K562 (cell line): ENCODE results near the gene NR0B2. TPM values are rescaled to one million over a fixed set of nuclear protein-coding genes. Genes with fewer than 3 reads are reported as not detected.
A peak's percentile ranks its signal among the peaks of the same experiment; 100 is the strongest.

Experiments used
- CREBBP ChIP-seq: IDR thresholded peaks from one replicate; pipeline ENCODE4 v1.6.1; 2012; ENCODE audit warnings: low read depth, mild to moderate bottlenecking, control low read depth, inconsistent platforms, low read length
- EGR1 ChIP-seq: fragments of 450-650 bp; conservative IDR thresholded peaks from 2 replicates; pipeline ENCODE4 v1.6.1; 2017; ENCODE audit warnings: mild to moderate bottlenecking
- FOS ChIP-seq: IDR thresholded peaks from 3 replicates; pipeline ENCODE4 v1.6.1; 2011; ENCODE audit not compliant: insufficient read length; ENCODE audit errors: extremely low read depth
- GABPA ChIP-seq: fragments of 200-800 bp; sonication (Bioruptor generic); conservative IDR thresholded peaks from 2 replicates; pipeline ENCODE4 v1.6.1; 2016; ENCODE audit warnings: low read depth, missing genetic modification characterization, missing compliant biosample characterization
- HNRNPUL1 ChIP-seq: fragments of 200-400 bp; formaldehyde crosslinking; IDR thresholded peaks from 2 replicates; pipeline ENCODE4 v1.6.1; 2017; ENCODE audit warnings: low read length
- JUNB ChIP-seq: fragments of 450-650 bp; formaldehyde crosslinking; conservative IDR thresholded peaks from 2 replicates; pipeline ENCODE4 v1.4.0; 2020; ENCODE audit warnings: mild to moderate bottlenecking
- NFE2 ChIP-seq: IDR thresholded peaks from 2 replicates; pipeline ENCODE4 v1.6.1; 2014; ENCODE audit warnings: antibody characterized with exemption, low read depth
- PTRF ChIP-seq: fragments of 450-650 bp; IDR thresholded peaks from 2 replicates; pipeline ENCODE4 v1.6.1; 2016; ENCODE audit warnings: mild to moderate bottlenecking, missing genetic modification characterization, missing compliant biosample characterization
- RFX5 ChIP-seq: IDR thresholded peaks from 2 replicates; pipeline ENCODE4 v1.6.1; 2011; ENCODE audit warnings: low read depth, mild to moderate bottlenecking, improper control_type of control experiment, low read length
- SAP30 ChIP-seq: fragments of 200-600 bp; sonication (generic); IDR thresholded peaks from 2 replicates; pipeline ENCODE4 v1.6.1; 2012; ENCODE audit warnings: borderline replicate concordance, low read depth, mild to moderate bottlenecking, moderate library complexity, low read length, control low read depth, inconsistent platforms; ENCODE audit not compliant: insufficient read depth, poor library complexity, severe bottlenecking
- SNRNP70 ChIP-seq: fragments of 200-400 bp; formaldehyde crosslinking; optimal IDR thresholded peaks from 2 replicates; pipeline ENCODE3; 2017; ENCODE audit warnings: low read depth, low read length
- ZKSCAN8 ChIP-seq: fragments of 200-800 bp; sonication (Bioruptor generic); IDR thresholded peaks from 2 replicates; pipeline ENCODE4 v1.6.1; 2016; ENCODE audit warnings: missing genetic modification characterization, missing compliant biosample characterization
- ZNF354B ChIP-seq: fragments of 250-450 bp; sonication (Bioruptor Pico); IDR thresholded peaks from 2 replicates; pipeline ENCODE4 v1.4.0; 2020
- ZNF778 ChIP-seq: fragments of 450-650 bp; formaldehyde crosslinking; IDR thresholded peaks from 2 replicates; pipeline ENCODE4 v1.4.0; 2020; ENCODE audit warnings: mild to moderate bottlenecking, moderate library complexity
- polyA plus RNA-seq, 8 experiments: library from polyadenylated mRNA; depleted of rRNA in 4 of 8; stranded (reverse) in 5 of 8; unstranded in 3 of 8; fragments of >200 nt; fragmentation: Nextera tagmentation in 2 of 8; fragmentation: Illumina TruSeq in 1 of 8; extraction: Ambion mirVana in 2 of 8; extraction: Trizol in 1 of 8; gene quantifications; 2 replicates each; pipeline versions ENCODE4 v1.2.1 to v1.2.3, GENCODE V29; 2011 to 2014; ENCODE audit warnings: inconsistent platforms in 1 of 8, missing spikeins in 1 of 8
- total RNA-seq, 7 experiments: library from RNA; depleted of rRNA in 6 of 7; stranded (reverse); fragments of >200 nt in 6 of 7; fragmentation: Illumina TruSeq in 2 of 7; extraction: Trizol in 2 of 7; gene quantifications; 2 replicates each; pipeline versions ENCODE4 v1.2.1 to v1.2.3, GENCODE V29; 2011 to 2021; ENCODE audit warnings: low replicate concordance in 1 of 7
- TF ChIP-seq, protein P1 (sequence below): fragments of 250-450 bp; sonication (Bioruptor Pico); IDR thresholded peaks from 2 replicates; pipeline ENCODE4 v1.4.0; 2020; ENCODE audit warnings: mild to moderate bottlenecking, moderate library complexity
- TF ChIP-seq, protein P2 (sequence below): sonication (generic); formaldehyde crosslinking; IDR thresholded peaks from 2 replicates; pipeline ENCODE4 v1.8.1; 2023; ENCODE audit warnings: mild to moderate bottlenecking, missing genetic modification reagents
- TF ChIP-seq, protein P3 (sequence below): sonication (generic); formaldehyde crosslinking; IDR thresholded peaks from 2 replicates; pipeline ENCODE4 v1.8.0; 2022; ENCODE audit warnings: missing genetic modification reagents, mild to moderate bottlenecking, borderline replicate concordance
- TF ChIP-seq, protein P4 (sequence below): fragments of 450-650 bp; IDR thresholded peaks from 2 replicates; pipeline ENCODE4 v1.6.1; 2018; ENCODE audit warnings: mild to moderate bottlenecking, low read depth; ENCODE audit not compliant: partially characterized antibody

The NR0B2 gene
- total and polyA plus RNA-seq, 9 of the 15 experiments (the other 6 are each of a cell fraction or from before 2014, with no cell fraction given): not detected

DNA sequence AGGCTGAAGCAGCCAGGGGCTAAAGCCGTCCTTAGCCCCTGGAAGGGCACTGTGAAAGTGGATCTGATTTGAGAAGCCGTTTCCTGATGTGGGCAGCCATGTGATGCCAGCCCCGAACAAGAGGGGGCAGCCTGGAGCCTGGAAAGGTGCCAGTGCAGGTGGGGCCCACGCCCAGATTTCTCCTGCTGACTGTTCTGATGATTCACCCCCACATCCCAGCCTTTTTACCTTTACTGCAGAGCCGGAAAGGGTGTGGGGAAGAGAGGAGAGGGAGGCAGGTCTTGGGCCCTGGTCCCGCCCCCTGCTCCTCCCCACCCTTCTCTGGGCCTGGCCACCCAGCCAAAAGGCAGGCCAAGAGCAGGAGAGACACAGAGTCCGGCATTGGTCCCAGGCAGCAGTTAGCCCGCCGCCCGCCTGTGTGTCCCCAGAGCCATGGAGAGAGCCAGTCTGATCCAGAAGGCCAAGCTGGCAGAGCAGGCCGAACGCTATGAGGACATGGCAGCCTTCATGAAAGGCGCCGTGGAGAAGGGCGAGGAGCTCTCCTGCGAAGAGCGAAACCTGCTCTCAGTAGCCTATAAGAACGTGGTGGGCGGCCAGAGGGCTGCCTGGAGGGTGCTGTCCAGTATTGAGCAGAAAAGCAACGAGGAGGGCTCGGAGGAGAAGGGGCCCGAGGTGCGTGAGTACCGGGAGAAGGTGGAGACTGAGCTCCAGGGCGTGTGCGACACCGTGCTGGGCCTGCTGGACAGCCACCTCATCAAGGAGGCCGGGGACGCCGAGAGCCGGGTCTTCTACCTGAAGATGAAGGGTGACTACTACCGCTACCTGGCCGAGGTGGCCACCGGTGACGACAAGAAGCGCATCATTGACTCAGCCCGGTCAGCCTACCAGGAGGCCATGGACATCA is 50.7 kb downstream of the NR0B2 start, which contains the start of gene SFN (continued):
- TF ChIP-seq, protein P1, sequence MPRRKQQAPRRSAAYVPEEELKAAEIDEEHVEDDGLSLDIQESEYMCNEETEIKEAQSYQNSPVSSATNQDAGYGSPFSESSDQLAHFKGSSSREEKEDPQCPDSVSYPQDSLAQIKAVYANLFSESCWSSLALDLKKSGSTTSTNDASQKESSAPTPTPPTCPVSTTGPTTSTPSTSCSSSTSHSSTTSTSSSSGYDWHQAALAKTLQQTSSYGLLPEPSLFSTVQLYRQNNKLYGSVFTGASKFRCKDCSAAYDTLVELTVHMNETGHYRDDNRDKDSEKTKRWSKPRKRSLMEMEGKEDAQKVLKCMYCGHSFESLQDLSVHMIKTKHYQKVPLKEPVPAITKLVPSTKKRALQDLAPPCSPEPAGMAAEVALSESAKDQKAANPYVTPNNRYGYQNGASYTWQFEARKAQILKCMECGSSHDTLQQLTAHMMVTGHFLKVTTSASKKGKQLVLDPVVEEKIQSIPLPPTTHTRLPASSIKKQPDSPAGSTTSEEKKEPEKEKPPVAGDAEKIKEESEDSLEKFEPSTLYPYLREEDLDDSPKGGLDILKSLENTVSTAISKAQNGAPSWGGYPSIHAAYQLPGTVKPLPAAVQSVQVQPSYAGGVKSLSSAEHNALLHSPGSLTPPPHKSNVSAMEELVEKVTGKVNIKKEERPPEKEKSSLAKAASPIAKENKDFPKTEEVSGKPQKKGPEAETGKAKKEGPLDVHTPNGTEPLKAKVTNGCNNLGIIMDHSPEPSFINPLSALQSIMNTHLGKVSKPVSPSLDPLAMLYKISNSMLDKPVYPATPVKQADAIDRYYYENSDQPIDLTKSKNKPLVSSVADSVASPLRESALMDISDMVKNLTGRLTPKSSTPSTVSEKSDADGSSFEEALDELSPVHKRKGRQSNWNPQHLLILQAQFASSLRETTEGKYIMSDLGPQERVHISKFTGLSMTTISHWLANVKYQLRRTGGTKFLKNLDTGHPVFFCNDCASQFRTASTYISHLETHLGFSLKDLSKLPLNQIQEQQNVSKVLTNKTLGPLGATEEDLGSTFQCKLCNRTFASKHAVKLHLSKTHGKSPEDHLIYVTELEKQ (CRISPR knock-in tag): no peak
- TF ChIP-seq ZNF354B (no peak), SNRNP70 (no peak), NFE2 (peak; percentile 66), ZKSCAN8 (CRISPR knock-in tag) (no peak), PTRF (tag) (no peak), FOS (peak; percentile 35), SAP30 (no peak), CREBBP (no peak), RFX5 (no peak), HNRNPUL1 (no peak), JUNB (CRISPR knock-in tag) (no peak), EGR1 (peak; percentile 57; the same call in 1 of the 2 replicates), GABPA (no peak), ZNF778 (CRISPR knock-in tag) (no peak)
- TF ChIP-seq, protein P2, sequence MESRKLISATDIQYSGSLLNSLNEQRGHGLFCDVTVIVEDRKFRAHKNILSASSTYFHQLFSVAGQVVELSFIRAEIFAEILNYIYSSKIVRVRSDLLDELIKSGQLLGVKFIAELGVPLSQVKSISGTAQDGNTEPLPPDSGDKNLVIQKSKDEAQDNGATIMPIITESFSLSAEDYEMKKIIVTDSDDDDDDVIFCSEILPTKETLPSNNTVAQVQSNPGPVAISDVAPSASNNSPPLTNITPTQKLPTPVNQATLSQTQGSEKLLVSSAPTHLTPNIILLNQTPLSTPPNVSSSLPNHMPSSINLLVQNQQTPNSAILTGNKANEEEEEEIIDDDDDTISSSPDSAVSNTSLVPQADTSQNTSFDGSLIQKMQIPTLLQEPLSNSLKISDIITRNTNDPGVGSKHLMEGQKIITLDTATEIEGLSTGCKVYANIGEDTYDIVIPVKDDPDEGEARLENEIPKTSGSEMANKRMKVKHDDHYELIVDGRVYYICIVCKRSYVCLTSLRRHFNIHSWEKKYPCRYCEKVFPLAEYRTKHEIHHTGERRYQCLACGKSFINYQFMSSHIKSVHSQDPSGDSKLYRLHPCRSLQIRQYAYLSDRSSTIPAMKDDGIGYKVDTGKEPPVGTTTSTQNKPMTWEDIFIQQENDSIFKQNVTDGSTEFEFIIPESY: peak; percentile 22; the same call in 1 of the 2 replicates
- TF ChIP-seq, protein P3, sequence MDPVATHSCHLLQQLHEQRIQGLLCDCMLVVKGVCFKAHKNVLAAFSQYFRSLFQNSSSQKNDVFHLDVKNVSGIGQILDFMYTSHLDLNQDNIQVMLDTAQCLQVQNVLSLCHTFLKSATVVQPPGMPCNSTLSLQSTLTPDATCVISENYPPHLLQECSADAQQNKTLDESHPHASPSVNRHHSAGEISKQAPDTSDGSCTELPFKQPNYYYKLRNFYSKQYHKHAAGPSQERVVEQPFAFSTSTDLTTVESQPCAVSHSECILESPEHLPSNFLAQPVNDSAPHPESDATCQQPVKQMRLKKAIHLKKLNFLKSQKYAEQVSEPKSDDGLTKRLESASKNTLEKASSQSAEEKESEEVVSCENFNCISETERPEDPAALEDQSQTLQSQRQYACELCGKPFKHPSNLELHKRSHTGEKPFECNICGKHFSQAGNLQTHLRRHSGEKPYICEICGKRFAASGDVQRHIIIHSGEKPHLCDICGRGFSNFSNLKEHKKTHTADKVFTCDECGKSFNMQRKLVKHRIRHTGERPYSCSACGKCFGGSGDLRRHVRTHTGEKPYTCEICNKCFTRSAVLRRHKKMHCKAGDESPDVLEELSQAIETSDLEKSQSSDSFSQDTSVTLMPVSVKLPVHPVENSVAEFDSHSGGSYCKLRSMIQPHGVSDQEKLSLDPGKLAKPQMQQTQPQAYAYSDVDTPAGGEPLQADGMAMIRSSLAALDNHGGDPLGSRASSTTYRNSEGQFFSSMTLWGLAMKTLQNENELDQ (CRISPR knock-in tag): no peak
- TF ChIP-seq, protein P4, sequence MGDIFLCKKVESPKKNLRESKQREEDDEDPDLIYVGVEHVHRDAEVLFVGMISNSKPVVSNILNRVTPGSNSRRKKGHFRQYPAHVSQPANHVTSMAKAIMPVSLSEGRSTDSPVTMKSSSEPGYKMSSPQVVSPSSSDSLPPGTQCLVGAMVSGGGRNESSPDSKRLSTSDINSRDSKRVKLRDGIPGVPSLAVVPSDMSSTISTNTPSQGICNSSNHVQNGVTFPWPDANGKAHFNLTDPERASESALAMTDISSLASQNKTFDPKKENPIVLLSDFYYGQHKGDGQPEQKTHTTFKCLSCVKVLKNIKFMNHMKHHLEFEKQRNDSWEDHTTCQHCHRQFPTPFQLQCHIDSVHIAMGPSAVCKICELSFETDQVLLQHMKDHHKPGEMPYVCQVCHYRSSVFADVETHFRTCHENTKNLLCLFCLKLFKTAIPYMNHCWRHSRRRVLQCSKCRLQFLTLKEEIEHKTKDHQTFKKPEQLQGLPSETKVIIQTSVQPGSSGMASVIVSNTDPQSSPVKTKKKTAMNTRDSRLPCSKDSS: no peak
